Liver (tissue), 9 donors: ENCODE data around the gene VAPB. TPM values are rescaled to one million over a fixed set of nuclear protein-coding genes. Genes with fewer than 3 reads are reported as not detected.

Experiments used
- DNase-seq: peaks from one replicate; pipeline ENCODE4 v3.0.0-alpha.2; 2017; ENCODE audit warnings: low spot score
- H3K27ac ChIP-seq, 2 donors: one replicate each; pipeline ENCODE4 v1.7.0; 2013; ENCODE audit warnings: inconsistent platforms in 2 of 2, low read length in 2 of 2, control low read depth in 1 of 2, low read depth in 1 of 2, mild to moderate bottlenecking in 1 of 2
- H3K27me3 ChIP-seq, 4 donors: one replicate each; pipeline versions ENCODE4 v1.6.1 to v1.7.0; 2013; ENCODE audit warnings: low read length in 3 of 4, inconsistent platforms in 1 of 4, mild to moderate bottlenecking in 1 of 4, moderate library complexity in 1 of 4; ENCODE audit not compliant: control insufficient read depth in 4 of 4, insufficient read depth in 4 of 4
- H3K36me3 ChIP-seq, 4 donors: one replicate each; pipeline versions ENCODE4 v1.6.1 to v1.7.0; 2013; ENCODE audit warnings: low read length in 3 of 4, mild to moderate bottlenecking in 3 of 4, low read depth in 1 of 4, moderate library complexity in 1 of 4; ENCODE audit not compliant: control insufficient read depth in 4 of 4, insufficient read depth in 3 of 4
- H3K4me1 ChIP-seq, 4 donors: one replicate each; pipeline versions ENCODE4 v1.6.1 to v1.7.0; 2013; ENCODE audit warnings: low read length in 3 of 4, mild to moderate bottlenecking in 3 of 4, moderate library complexity in 1 of 4; ENCODE audit not compliant: control insufficient read depth in 4 of 4, insufficient read depth in 4 of 4
- H3K4me3 ChIP-seq, 3 donors: one replicate each; pipeline versions ENCODE4 v1.6.1 to v1.7.0; 2013; ENCODE audit warnings: low read length in 3 of 3, control low read depth in 1 of 3, low read depth in 1 of 3, mild to moderate bottlenecking in 1 of 3
- H3K9ac ChIP-seq, 2 donors: one replicate each; pipeline ENCODE4 v1.7.0; 2013; ENCODE audit warnings: low read length in 2 of 2, mild to moderate bottlenecking in 2 of 2, moderate library complexity in 2 of 2, control low read depth in 1 of 2, low read depth in 1 of 2
- H3K9me3 ChIP-seq, 4 donors: one replicate each; pipeline versions ENCODE4 v1.6.1 to v1.7.0; 2013; ENCODE audit warnings: low read length in 3 of 4; ENCODE audit not compliant: control insufficient read depth in 4 of 4
- ATF3 ChIP-seq: IDR thresholded peaks from 2 replicates; pipeline ENCODE4 v1.6.1; 2016; ENCODE audit warnings: antibody characterized with exemption
- CTCF ChIP-seq: fragments of 150-350 bp; IDR thresholded peaks from 2 replicates; pipeline ENCODE4 v1.5.1; 2017; ENCODE audit warnings: improper control_type of control experiment, low read depth, low read length; ENCODE audit not compliant: missing input control
- EGR1 ChIP-seq, 2 donors: IDR thresholded peaks; 2 replicates each; pipeline ENCODE4 v1.6.1; 2016 to 2018; ENCODE audit warnings: antibody characterized with exemption in 2 of 2, low read depth in 2 of 2
- GABPA ChIP-seq, 2 donors: IDR thresholded peaks in 1 of 2; conservative IDR thresholded peaks in 1 of 2; 2 replicates each; pipeline ENCODE4 v1.6.1; 2016; ENCODE audit warnings: antibody characterized with exemption in 2 of 2, mild to moderate bottlenecking in 1 of 2, moderate library complexity in 1 of 2
- HNF4A ChIP-seq, 2 donors: conservative IDR thresholded peaks; 2 replicates each; pipeline ENCODE4 v1.6.1; 2016; ENCODE audit warnings: antibody characterized with exemption in 2 of 2, mild to moderate bottlenecking in 2 of 2
- HNF4G ChIP-seq: IDR thresholded peaks from 2 replicates; pipeline ENCODE4 v1.6.1; 2016; ENCODE audit warnings: antibody characterized with exemption
- JUND ChIP-seq, 2 donors: IDR thresholded peaks; 2 replicates each; pipeline ENCODE4 v1.6.1; 2016; ENCODE audit warnings: antibody characterized with exemption in 2 of 2
- MAX ChIP-seq: IDR thresholded peaks from 2 replicates; pipeline ENCODE4 v1.6.1; 2016; ENCODE audit warnings: antibody characterized with exemption
- NR2F2 ChIP-seq: IDR thresholded peaks from 2 replicates; pipeline ENCODE4 v1.6.1; 2016; ENCODE audit warnings: antibody characterized with exemption
- RAD21 ChIP-seq, 2 donors: IDR thresholded peaks; 2 replicates each; pipeline ENCODE4 v1.6.1; 2016; ENCODE audit warnings: antibody characterized with exemption in 2 of 2, mild to moderate bottlenecking in 2 of 2
- REST ChIP-seq: IDR thresholded peaks from 2 replicates; pipeline ENCODE4 v1.6.1; 2016; ENCODE audit warnings: antibody characterized with exemption, mild to moderate bottlenecking
- RXRA ChIP-seq, 2 donors: IDR thresholded peaks; 2 replicates each; pipeline ENCODE4 v1.6.1; 2017 to 2018; ENCODE audit warnings: antibody characterized with exemption in 2 of 2, mild to moderate bottlenecking in 1 of 2
- SP1 ChIP-seq: IDR thresholded peaks from 2 replicates; pipeline ENCODE4 v1.6.1; 2018; ENCODE audit warnings: antibody characterized with exemption, mild to moderate bottlenecking
- YY1 ChIP-seq: IDR thresholded peaks from 2 replicates; pipeline ENCODE4 v1.6.1; 2016; ENCODE audit warnings: antibody characterized with exemption, mild to moderate bottlenecking
- ZBTB33 ChIP-seq: IDR thresholded peaks from 2 replicates; pipeline ENCODE4 v1.6.1; 2016; ENCODE audit warnings: antibody characterized with exemption
- WGBS: extraction: QIAGEN DNeasy Blood & Tissue Kit; methylation state at CpG from one replicate; pipeline ENCODE4 v1.1.7; 2013; 5-methylcytosine and 5-hydroxymethylcytosine counted together
- polyA plus RNA-seq, 2 donors: library from polyadenylated mRNA; stranded (reverse) in 1 of 2; unstranded in 1 of 2; fragments of 200-250 nt in 1 of 2; fragments of >200 nt in 1 of 2; fragmentation: Nextera tagmentation in 1 of 2; extraction: Ambion mirVana in 1 of 2; gene quantifications; one replicate each; pipeline versions ENCODE4 v1.2.1 to v1.2.3, GENCODE V29; 2013 to 2015
- total RNA-seq, 2 donors: library from RNA; depleted of rRNA; stranded (reverse); fragments of >200 nt; gene quantifications; one replicate each; pipeline ENCODE4 v1.2.3, GENCODE V29; 2014
- donor health status: healthy.
- donor health status: healthy.
- donor health status: healthy.
- donor health status: healthy.
- donor health status: healthy.

Gene VAPB
- total and polyA plus RNA-seq, 4 donors: 12.2 to 21.7 (median 18.5) TPM

- H3K9ac ChIP-seq: no peak overlapping the region
- peaks cover 0 to 3% (median 0%) of the 10 kb centered on the region in 4 donors for H3K27me3 ChIP-seq
- H3K36me3 ChIP-seq: no peaks in the 10 kb centered on the region
- 74% methylated on average over 28 of the region's 28 CpGs for WGBS
- no peaks in the 10 kb centered on the region for H3K9me3 ChIP-seq
- no peak for DNase-seq
- TF ChIP-seq MAX (no peak), GABPA (IDR thresholded peaks at IDR 0.05 in 1 of 2, conservative IDR thresholded peaks at IDR 0.05 in 1 of 2) (no peak), SP1 (no peak), HNF4G (no peak), NR2F2 (no peak)
- H3K4me1 ChIP-seq: no peaks in the 10 kb centered on the region
- no peak overlapping the region for H3K4me3 ChIP-seq
- no peak overlapping the region for H3K27ac ChIP-seq
Measured at GRCh38 chr20:58467572-58468527, 78.8 kb downstream of the VAPB start.

GRCh38 chr20:58469616-58470015 lies 80.6 kb downstream of the VAPB start:
- Histone ChIP-seq H3K9ac (no peak overlapping the region), H3K9me3 (no peaks in the 10 kb centered on the region), H3K36me3 (no peaks in the 10 kb centered on the region), H3K27ac (no peak overlapping the region), H3K27me3 (peaks cover 0 to 3% (median 0%) of the 10 kb centered on the region in 4 donors), H3K4me3 (no peak overlapping the region), H3K4me1 (no peaks in the 10 kb centered on the region)
- 83% methylated on average over 12 of the region's 12 CpGs for WGBS
- no peak for DNase-seq
- TF ChIP-seq RXRA (IDR thresholded peaks at IDR 0.05) (no peak), GABPA (IDR thresholded peaks at IDR 0.05 in 1 of 2, conservative IDR thresholded peaks at IDR 0.05 in 1 of 2) (no peak), ZBTB33 (no peak), EGR1 (IDR thresholded peaks at IDR 0.05; ENCODE audit: low read depth in 2 of 2) (no peak), ATF3 (no peak), RAD21 (IDR thresholded peaks at IDR 0.05) (no peak), CTCF (no peak), REST (no peak), HNF4G (no peak), SP1 (no peak), HNF4A (conservative IDR thresholded peaks at IDR 0.05) (no peak), NR2F2 (no peak), YY1 (no peak), JUND (IDR thresholded peaks at IDR 0.05) (no peak)
